ENCODE measurements around the gene MSRB3. TPM values are rescaled to one million over a fixed set of nuclear protein-coding genes. Genes with fewer than 3 reads are reported as not detected.
"Not testable (repeated sequence)": the region's sequence is repeated elsewhere in the genome, so short reads cannot be mapped to it uniquely, and the experiment has no call there.

Gene MSRB3
- total RNA-seq, 4 donors from 2014 or later, result 12.0 to 29.2 (median 18.5) TPM

- DNase-seq, result no peak
- intact Hi-C loops (cut with DNase I), result loop anchor here (10.0 kb wide), 1 partner anchor 791 kb away; no protein-coding TSS in a partner anchor
- Histone ChIP-seq H3K4me3 (replicated peaks in 1 of 3) (no peak overlapping the region), H3K4me1 (no peaks in the 10 kb centered on the region), H3K9me3 (no peaks in the 10 kb centered on the region), H3K27me3 (no peaks in the 10 kb centered on the region), H3K36me3 (no peaks in the 10 kb centered on the region), H3K27ac (no peak overlapping the region)
- TF ChIP-seq CTCF (IDR thresholded peaks at IDR 0.05) (peak in 4 of 6 experiments; percentile 13 to 71 (median 62)), POLR2A (IDR thresholded peaks at IDR 0.05) (no peak)
- 28 to 30% methylated on average over 2 of the region's 2 CpGs for WGBS, 2 donors
These were observed 35.3 kb downstream of the MSRB3 start for GRCh38 chr12:65313719-65314317.

- not testable (repeated sequence) for H3K4me3 ChIP-seq (replicated peaks in 1 of 3); H3K27ac ChIP-seq; H3K4me1 ChIP-seq; H3K36me3 ChIP-seq; H3K27me3 ChIP-seq; H3K9me3 ChIP-seq; DNase-seq
- intact Hi-C loops (cut with DNase I), result loop anchor here (10.0 kb wide), 1 partner anchor 790 kb away; no protein-coding TSS in a partner anchor
- WGBS, 2 donors, result 95% methylated on average over 12 of the region's 12 CpGs
These were observed 36.8 kb downstream of the MSRB3 start for GRCh38 chr12:65315238-65315637.

GRCh38 chr12:65318186-65318685, 39.8 kb downstream of the MSRB3 start:
- no peaks in the 10 kb centered on the region for H3K9me3 ChIP-seq
- no peaks in the 10 kb centered on the region for H3K4me1 ChIP-seq
- TF ChIP-seq POLR2A (IDR thresholded peaks at IDR 0.05), result no peak
- no peak overlapping the region for H3K4me3 ChIP-seq (replicated peaks in 1 of 3)
- no peak overlapping the region for H3K27ac ChIP-seq
- intact Hi-C loops (cut with DNase I), result loop anchor here (10.0 kb wide), 1 partner anchor 787 kb away; no protein-coding TSS in a partner anchor
- H3K27me3 ChIP-seq, result no peaks in the 10 kb centered on the region
- DNase-seq, result no peak
- no peaks in the 10 kb centered on the region for H3K36me3 ChIP-seq
- 88% methylated on average over 4 of the region's 4 CpGs for WGBS, 2 donors

GRCh38 chr12:65319688-65320200, 41.3 kb downstream of the MSRB3 start:
- no peaks in the 10 kb centered on the region for H3K9me3 ChIP-seq
- no peaks in the 10 kb centered on the region for H3K27me3 ChIP-seq
- no peaks in the 10 kb centered on the region for H3K36me3 ChIP-seq
- TF ChIP-seq CTCF (IDR thresholded peaks at IDR 0.05) (no peak), POLR2A (IDR thresholded peaks at IDR 0.05) (no peak)
- 77 to 81% methylated on average over 3 of the region's 3 CpGs for WGBS, 2 donors
- intact Hi-C loops (cut with DNase I), result loop anchor here (10.0 kb wide), 1 partner anchor 785 kb away; no protein-coding TSS in a partner anchor
- DNase-seq, result no peak
- no peak overlapping the region for H3K4me3 ChIP-seq (replicated peaks in 1 of 3)
- H3K27ac ChIP-seq, result no peak overlapping the region
- H3K4me1 ChIP-seq, result no peaks in the 10 kb centered on the region

- DNase-seq, result no peak
- Histone ChIP-seq H3K36me3 (no peaks in the 10 kb centered on the region), H3K4me1 (peaks cover 0 to 11% of the 10 kb centered on the region in 2 donors), H3K9me3 (no peaks in the 10 kb centered on the region), H3K27ac (no peak overlapping the region), H3K4me3 (replicated peaks in 1 of 3) (no peak overlapping the region), H3K27me3 (no peaks in the 10 kb centered on the region)
- whole genome bisulfite sequencing, 2 donors, result 77 to 78% methylated on average over 5 of the region's 5 CpGs
- TF ChIP-seq POLR2A (IDR thresholded peaks at IDR 0.05), result no peak
- no peak for TF ChIP-seq CTCF (IDR thresholded peaks at IDR 0.05)
- intact Hi-C loops (cut with DNase I), result no loop called here
These were observed 44.6 kb downstream of the MSRB3 start for GRCh38 chr12:65323070-65323469.

GRCh38 chr12:65324056-65324455, 45.6 kb downstream of the MSRB3 start:
- H3K4me3 ChIP-seq (replicated peaks in 1 of 3), result no peak overlapping the region
- DNase-seq, result no peak
- 70 to 75% methylated on average over 2 of the region's 2 CpGs for WGBS, 2 donors
- H3K36me3 ChIP-seq, result no peaks in the 10 kb centered on the region
- intact Hi-C loops (cut with DNase I), result no loop called here
- H3K27ac ChIP-seq, result no peak overlapping the region
- TF ChIP-seq CTCF (IDR thresholded peaks at IDR 0.05) (no peak), POLR2A (IDR thresholded peaks at IDR 0.05) (no peak)
- H3K4me1 ChIP-seq, result peaks cover 0 to 11% of the 10 kb centered on the region in 2 donors
- H3K9me3 ChIP-seq, result no peaks in the 10 kb centered on the region
- no peaks in the 10 kb centered on the region for H3K27me3 ChIP-seq

All from thyroid gland (tissue), 4 donors.